ENCODE results near the gene SCCPDH.

DNA sequence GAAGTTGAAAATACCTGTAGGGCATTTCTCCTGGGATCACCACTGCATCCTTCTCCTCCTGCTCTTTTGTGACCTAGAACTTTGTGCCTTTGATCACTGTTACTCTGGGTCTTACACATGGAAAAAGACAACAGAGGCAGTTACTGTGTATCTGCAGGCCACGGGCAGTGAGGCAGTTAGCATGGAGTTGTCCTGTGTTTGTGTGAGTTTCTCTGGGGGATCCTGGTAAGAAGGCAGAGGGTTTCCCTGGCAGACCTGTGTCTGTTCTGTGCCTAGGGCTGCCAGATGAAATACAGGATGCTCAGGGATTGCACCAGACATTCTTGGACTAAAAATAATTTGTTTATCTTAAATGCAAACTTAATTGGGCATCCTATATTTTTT, 44.4 kb upstream of the SCCPDH start:
- TF ChIP-seq POLR2AphosphoS5 (IDR thresholded peaks at IDR 0.05) = no peak
- TF ChIP-seq, protein P1, sequence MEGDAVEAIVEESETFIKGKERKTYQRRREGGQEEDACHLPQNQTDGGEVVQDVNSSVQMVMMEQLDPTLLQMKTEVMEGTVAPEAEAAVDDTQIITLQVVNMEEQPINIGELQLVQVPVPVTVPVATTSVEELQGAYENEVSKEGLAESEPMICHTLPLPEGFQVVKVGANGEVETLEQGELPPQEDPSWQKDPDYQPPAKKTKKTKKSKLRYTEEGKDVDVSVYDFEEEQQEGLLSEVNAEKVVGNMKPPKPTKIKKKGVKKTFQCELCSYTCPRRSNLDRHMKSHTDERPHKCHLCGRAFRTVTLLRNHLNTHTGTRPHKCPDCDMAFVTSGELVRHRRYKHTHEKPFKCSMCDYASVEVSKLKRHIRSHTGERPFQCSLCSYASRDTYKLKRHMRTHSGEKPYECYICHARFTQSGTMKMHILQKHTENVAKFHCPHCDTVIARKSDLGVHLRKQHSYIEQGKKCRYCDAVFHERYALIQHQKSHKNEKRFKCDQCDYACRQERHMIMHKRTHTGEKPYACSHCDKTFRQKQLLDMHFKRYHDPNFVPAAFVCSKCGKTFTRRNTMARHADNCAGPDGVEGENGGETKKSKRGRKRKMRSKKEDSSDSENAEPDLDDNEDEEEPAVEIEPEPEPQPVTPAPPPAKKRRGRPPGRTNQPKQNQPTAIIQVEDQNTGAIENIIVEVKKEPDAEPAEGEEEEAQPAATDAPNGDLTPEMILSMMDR (IDR thresholded peaks at IDR 0.05) = no peak
